GM18499 (cell line): ENCODE results near the gene LEMD3.

Experiments used
- ATAC-seq: cut with Tn5 transposase; IDR thresholded peaks from one replicate; pipeline ENCODE4 v1.9.1; 2021; ENCODE audit warnings: moderate number of reproducible peaks; ENCODE audit not compliant: insufficient read depth, unreplicated experiment

LEMD3 gene

DNA sequence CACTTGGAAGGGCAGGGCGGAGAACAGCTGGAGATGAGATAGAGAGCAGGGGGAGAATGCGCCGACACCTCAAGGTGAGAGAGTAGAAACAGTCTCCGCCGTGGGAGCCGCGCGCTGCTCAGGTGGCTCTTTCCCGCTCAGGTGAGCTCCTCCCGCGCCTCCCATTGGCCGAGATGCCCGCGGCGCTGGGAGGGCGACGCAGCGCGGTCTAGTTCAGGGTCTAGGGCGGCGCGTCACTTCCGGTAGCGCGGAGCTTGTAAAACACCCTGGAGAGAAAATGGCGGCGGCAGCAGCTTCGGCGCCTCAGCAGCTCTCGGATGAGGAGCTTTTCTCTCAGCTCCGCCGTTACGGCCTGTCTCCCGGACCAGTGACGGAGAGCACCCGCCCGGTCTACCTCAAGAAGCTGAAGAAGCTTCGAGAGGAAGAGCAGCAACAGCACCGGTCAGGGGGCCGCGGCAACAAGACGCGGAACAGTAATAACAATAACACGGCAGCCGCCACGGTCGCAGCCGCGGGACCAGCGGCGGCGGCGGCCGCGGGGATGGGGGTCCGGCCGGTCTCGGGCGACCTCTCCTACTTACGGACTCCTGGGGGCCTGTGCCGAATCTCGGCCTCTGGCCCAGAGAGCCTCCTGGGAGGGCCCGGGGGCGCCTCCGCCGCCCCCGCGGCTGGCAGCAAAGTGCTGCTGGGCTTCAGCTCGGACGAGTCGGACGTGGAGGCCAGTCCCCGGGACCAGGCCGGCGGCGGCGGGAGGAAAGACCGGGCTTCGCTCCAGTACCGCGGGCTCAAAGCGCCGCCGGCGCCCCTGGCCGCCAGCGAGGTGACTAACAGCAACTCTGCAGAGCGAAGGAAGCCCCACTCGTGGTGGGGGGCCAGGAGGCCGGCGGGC lies at the start of gene LEMD3:
TSS of gene LEMD3 (plus strand) at position 264 of the 889 bp plus-strand sequence. CDS start at position 278, 14 bp downstream.
- peak; percentile 64 for ATAC-seq

DNA sequence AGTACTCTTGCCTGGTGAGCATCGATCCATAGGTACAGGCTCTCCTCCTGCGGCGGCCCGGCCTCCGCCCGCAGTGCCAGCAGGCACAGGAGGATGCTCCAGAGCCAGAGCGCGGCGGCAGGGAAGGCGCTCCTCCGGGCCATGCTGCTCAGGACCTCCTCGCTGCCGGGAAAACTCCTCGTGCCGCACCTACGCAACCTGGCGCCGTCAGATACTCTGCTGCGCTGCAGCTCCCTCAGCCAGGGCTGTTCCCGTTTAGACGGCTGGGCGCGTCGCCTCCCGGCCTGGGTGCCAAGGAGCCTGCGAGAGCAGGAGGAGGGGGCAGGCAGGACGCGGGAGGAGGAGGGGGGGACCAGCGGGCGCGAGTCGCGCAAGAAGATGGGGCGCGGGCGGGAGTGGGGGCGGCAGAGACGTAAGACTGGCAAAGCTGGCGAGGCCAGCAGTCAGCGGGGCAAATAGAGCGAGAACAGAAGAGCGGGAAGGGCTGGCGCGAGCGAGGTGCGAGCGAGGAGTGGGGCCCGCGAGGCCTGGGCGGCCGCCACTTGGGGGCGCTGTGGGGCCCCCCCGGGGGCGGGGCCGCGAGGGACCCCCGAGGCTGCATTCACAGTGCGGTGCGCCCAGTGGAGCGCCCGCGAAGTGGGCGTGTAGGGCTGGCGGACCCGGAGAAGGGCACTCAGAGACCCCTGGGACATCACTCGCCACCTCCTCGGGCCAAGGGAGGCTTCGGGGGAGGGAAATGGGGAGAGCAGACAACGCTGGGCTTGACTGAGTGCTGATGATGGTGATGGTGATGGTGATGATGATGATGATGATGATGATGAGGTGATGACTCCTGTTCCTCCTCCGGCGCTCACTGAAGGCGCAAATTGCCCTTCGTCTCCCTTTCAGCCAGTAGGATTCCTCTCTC lies 48.1 kb upstream of the LEMD3 start, which contains the start of gene WIF1:
TSS of gene WIF1 (minus strand) at position 257 of the 907 bp plus-strand sequence. CDS start at position 143, 114 bp downstream.
- ATAC-seq = no peak

DNA sequence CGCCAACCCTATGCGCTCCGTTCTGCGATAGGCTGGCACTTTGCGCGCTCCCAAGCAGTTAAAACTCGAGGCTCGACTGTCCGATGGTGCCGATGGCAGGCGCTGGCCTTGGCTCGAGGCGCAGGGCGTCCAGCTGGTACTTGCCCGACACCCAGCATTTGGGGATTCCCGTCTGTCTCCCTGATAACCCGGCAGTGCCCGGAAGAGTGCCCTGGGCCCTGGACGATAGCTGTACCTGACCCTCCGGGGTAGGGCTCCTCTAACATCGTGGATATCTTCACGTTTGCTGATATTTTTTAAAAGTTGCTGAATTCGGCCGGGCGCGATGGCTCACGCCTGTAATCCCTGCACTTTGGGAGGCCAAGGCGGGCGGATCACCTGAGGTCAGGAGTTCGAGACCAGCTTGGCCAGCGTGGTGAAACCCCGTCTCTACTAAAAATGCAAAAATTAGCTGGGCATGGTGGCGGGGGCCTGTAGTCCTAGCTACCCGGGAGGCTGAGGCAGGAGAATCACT lies 47.4 kb upstream of the LEMD3 start:
- no peak for ATAC-seq

DNA sequence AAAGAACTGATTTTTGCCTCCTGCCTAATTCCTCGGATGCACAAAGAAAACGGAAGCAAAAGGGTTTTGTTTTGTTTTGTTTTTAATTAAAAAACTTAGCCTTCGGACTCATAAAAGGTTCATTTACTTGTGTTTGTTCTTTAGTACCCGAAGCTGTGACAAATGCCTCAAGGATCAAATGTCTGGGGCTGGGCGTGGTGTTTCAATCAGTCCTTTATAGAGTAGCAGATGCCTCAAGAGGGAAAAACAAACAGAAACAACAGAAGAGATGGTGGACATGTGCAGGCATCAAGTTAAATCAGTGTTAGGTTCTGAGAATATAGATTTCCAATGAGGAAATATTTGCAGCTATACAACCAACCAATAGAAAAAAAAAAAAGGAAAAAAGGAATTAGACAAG lies 46.7 kb upstream of the LEMD3 start:
- ATAC-seq = no peak

DNA sequence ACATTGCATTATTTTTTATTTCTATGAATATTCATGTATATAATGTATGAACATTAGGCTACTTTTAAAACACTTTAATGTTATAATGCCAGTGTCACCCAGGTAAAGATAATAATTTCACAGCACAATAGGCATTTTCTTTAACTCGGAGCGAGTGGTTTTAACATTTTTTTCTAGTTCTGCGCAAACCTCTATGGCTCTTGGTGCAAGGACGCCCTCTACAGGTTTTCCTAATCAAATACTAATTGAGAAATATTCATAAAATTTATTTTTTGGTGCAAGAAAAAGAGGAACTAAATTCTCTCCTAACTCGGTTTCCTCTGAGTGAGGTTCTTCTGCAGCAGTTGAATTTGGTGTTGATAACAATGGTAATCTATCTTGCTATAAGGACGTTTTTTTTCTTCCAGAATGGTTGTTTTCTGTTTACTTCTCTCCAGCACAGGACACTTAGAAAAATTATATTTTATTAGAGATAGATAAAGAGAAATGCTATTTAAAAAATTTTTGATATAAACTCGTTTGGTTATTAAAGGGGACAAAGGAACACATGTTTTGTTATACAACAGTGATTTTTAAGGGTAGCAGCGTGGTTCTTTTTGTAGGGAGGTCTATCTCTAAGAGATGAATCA lies 45.8 kb upstream of the LEMD3 start:
- no peak for ATAC-seq

DNA sequence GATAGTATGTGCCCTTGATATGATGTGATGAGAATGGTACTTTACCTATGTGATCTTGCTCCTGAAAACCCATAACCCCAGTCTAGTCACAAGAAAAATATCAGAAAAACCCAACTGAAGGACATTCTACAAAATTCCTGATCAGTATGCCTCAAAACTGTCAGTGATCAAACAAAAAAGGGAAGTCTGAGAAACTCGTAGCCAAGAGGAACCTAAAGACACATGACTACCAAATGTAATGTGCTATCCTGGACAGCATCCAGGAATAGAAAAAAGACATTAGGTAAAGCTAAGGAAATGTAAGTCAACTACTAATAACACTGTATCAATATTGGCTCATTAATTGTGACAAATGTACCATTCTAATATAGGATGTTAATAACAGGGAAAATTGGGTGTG lies 44.1 kb upstream of the LEMD3 start:
- no peak for ATAC-seq

DNA sequence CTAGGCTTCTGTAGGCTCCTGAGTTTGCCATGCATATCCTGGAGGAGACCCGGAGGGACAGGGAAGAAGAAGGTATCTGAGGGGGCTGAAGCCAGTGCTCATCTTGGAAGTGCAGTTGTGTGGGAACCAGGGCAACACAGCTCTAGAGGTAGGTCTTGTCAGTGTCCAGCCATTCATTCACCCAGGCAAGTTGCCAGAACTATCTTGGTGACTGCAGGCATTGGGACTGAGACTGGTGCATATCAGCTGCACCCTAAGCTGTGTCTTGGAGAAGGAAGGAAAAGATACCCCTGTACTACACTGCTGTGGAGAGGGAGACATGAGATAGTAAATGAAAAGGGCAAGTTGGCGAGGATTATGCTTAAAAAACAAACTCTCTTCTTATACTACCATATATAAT lies 43.4 kb upstream of the LEMD3 start:
- ATAC-seq = no peak

DNA sequence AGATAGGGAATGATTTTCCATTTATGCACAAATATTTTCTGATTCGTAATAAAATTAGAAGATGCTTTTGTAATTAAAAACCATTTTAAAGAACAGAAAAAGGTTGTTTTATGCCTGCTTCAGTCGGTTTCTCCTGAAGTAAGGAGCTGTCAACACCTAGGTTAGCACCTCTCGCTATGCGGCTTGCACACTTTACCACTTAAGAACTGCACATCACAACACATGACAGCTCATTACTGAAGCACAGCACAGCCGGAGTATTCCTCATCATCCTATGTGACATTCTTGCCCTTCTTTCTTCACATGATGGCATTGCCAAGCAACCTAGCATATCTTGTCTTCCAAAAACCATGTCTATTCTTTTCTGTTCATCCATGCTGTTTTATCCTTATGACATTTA lies 42.9 kb upstream of the LEMD3 start:
- ATAC-seq = no peak

DNA sequence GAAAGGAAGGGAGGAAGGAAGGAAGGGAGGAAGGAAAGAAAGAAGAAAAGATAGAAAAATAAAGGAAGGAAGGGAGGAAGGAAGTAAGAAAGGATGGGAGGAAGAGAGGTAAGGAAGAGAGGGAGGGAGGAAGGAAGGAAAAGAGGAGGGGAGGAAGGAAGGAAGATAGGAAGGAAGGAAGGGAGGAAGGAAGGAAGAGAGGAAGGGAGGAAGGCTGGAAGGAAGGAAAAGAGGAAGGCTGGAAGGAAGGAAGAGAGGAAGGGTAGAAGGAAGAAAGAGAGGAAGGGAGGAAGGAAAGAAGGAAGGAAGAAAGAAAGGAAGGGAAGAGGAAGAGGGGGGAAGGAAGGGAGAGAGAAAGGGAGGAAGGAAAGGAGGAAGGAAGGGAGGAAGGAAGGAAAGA lies 35.5 kb upstream of the LEMD3 start:
- ATAC-seq = no peak

DNA sequence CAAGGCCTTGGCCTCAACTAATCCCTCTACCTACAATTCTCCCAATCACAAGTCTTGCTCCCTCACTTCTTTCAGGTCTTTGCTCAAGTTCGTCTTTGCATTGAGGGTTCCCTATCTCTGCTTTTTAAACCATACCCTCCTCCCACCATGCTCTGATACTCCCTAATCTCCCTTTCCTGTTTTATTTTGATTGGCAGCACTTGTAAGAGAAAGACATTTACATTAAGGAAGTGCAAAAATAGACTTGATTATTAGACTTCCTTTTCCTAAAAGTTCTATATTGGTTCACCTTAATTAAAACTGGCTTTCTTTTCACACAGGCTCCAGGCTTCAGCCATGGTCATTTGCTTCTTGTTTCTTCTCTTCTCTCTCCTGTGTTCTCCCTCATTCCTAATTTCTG lies 30.0 kb upstream of the LEMD3 start:
- no peak for ATAC-seq

DNA sequence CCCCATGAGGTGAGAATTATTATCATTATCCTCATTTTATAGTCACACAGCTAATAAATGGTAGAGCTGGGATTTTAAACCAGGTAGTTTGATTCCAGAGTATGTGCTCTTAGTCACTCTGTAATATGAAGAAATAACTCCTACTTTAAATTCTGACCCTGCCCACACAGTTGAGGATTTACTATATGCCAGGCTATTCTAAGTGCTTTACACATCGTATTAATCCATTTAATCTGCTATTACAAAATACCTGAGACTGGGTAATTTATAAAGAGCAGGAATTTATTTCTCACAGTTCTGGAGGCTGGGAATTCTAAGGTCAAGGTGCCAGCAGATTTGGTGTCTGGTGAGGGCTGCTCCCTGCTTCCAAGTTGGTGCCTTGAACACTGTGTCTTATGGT lies 28.6 kb upstream of the LEMD3 start:
- no peak for ATAC-seq

DNA sequence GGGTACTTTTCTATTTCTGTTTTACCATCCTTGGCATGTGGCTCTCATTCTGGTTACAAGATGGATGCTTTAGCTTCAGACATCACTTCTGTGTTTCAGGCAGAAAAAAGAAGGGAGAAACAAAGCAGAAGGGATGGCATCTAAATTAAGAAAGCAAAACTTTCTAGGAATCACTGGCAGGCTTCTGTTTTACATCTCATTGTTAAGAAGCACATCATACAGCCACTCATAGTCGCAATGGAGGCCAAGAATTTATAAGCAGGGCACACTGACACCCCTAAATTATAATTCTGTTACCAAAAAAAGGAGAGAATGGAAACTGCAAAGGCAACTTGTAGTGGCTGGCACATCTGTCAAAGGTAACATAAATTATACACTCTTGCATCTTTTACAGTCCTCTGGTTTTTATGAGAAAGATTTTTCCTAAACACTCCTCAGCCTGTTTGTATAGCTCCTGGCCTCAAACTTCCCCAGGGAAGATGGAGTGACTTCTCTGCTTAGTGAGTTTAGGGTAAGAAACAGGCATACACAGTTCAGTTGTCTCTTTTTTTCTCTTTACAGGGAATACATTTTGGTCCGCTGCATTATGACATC lies 22.0 kb upstream of the LEMD3 start:
- no peak for ATAC-seq

DNA sequence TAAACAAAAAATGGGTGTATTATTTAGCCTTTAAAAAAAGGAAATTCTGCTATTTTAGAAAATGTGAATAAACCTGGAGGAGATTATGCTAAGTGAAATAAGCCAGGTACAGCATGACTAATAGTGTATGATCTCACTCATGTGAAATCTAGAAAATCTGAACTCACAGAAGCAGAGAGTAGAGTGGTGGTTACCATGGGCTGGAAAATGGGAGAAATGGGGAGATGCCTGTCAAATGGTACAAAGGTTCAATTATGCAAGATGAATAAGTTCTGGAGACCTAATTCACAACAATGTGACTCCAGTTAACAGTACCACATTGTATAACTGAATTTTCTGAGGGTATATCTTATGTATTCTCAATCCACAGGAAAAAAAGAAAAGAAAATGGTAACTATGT lies 17.4 kb upstream of the LEMD3 start:
- no peak for ATAC-seq

DNA sequence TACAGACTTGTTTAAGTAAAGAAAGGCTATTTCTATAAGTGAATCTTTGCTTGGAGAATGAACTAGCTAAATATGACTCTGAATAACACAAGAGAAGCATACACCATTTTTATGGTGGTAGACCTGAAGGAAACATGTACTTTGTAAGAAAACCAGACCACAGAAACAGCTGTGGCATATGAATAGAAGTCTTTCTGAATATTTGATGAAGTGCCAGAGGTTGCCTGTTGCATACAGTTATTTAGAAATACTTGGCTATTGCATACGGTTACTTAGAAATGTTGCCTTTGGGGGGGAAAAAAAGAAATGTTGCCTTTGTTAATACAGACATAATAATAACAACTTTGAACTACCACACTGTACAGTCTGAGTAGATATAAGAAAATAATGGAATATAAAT lies 16.8 kb upstream of the LEMD3 start:
- ATAC-seq = no peak

DNA sequence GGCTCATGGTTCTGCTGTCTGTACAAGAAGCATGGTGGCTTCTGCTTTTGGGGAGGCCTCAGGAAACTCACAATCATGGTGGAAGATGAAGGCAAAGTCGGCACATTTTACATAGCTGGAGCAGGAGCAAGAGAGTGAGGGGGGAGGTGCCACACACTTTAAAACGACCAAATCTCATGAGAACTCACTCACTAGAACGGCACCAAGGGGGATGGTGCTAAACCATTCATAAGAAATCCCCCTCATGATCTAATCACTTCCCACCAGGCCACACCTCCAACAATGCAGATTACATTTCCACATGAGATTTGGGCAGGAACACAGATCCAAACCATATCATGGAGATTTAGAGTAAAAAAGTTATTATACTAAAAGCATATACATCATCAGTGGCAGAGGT lies 13.6 kb upstream of the LEMD3 start:
- no peak for ATAC-seq

DNA sequence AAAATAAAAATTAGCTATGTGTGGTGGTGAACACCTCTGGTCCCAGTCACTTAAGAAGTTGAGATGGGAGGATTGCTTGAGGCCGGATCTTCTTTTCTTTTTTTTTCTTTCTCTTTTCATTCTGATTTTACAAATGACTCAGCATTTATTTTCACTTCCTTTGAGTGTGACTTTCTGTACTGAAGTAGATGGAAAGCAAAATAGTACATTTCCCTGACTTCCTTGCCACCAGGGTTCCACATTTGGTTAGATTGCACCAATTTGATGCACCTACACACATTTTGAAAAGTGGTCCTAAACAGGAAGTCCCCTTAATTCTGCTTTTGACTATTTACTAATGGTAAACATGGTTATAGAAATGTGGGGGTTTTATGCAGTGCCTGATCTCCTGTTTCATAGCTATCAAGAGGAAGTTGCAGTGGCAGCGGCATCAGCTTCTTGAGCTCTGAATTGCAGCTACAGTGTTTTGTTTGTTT lies 13.0 kb upstream of the LEMD3 start:
- ATAC-seq = peak; percentile 92

DNA sequence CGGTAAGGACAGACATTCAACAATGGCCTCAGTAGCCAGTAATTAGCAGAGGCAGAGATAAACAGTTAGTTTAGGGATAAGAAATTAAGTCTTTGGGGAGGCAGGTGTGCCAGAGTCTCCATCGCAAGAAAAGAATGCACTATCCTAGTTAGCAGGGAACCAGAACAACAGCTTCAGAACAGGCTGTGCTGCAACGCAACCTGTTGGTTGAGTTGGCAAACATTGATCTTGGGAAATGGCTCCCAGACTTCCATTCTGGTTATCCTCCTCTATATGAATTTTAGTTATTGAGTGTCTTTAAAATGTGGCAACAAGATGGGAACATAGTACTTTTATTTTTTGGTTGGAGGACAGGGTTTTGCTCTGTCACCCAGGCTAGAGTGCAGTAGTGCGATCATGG lies 12.3 kb upstream of the LEMD3 start:
- ATAC-seq = no peak

DNA sequence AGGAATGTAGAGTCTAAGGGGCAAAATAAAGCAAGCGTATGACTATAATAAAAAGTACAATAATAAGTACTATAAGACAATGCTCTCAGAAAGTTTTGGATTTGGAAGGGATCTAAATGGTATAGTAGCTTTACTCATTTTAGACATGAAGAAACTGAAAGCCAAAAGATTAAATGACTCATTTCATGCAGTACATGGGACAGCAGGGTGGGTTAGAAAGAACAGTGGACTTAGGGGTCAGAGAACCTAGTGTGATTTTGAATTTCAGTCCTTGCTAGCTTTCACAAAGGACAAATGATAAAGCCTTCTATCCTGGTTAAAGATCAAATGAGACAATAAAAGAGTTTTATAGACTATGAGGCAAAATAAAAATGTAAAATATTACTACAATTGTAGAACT lies 6.8 kb upstream of the LEMD3 start:
- ATAC-seq = no peak

DNA sequence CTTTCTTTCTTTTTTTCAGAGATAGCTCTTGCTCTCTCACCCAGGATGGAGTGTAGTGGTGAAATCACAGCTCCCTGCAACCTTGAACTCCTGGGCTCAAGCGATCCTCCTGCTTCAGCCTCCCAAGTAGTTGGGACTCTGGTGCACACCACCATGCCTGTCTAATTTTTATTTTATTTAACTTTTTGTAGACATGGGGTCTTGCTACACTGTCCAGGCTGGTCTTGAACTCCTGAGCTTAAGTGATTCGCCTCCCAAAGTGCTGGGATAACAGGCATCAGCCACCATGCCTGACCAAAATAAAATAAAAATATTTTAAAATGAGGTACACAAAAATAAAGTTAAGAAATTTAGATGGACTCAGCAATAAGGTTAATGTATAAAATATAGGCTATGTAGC lies 5.1 kb upstream of the LEMD3 start:
- ATAC-seq = no peak

DNA sequence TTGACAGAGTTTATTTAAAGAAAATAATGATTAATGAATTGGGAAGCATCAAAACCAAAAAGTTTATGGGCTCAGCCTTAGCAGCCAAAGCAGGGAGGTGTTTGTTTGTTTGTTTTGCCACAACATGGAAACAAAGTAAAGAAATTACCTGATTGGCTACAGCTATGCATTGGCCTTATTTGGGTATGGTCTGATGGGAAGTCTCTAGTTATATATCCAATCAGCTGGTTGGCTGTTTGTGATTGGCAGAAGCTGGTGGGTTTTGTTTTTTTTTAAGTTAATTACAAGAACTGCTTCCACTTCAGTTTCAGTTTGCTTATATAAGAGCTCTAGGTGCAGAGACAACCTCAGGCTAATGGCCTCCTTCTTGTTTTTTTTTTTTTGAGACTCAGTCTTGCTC lies 4.6 kb upstream of the LEMD3 start:
- no peak for ATAC-seq
